PC-9 (cell line): ENCODE measurements around the gene LYZL2. TPM values are rescaled to one million over a fixed set of nuclear protein-coding genes. Genes with fewer than 3 reads are reported as not detected.
A peak's percentile ranks its signal among the peaks of the same experiment; 100 is the strongest.
"Not testable (repeated sequence)": the region's sequence is repeated elsewhere in the genome, so short reads cannot be mapped to it uniquely, and the experiment has no call there.

Experiments used
- BruUV-seq: library from RNA; stranded (reverse); fragments of 400-500 nt; replicated peaks from 2 replicates; lab custom pipeline; 2021; lab: Mats Ljungman, UMichigan
- CTCF ChIA-PET: fragments of 300-600 bp; sonication (Branson Sonifier 250); formaldehyde crosslinking; loops from one replicate; lab custom pipeline; 2022; ENCODE audit warnings: antibody characterized with exemption; lab: Charles Lee
- POLR2A ChIA-PET: fragments of 300-600 bp; sonication (Branson Sonifier 250); formaldehyde crosslinking; loops from one replicate; lab custom pipeline; 2022; ENCODE audit warnings: antibody characterized with exemption; ENCODE audit not compliant: unreplicated experiment; lab: Charles Lee
- DNase-seq, 2 experiments: peaks; one replicate each; pipeline versions ENCODE4 v3.0.0 to v3.0.0-alpha.2; 2015 to 2022; ENCODE audit warnings: mixed read lengths in 1 of 2
- H2AFZ ChIP-seq: fragments of 200-600 bp; sonication (generic); 2 replicates; pipeline ENCODE4 v1.8.1; 2017; ENCODE audit warnings: antibody characterized with exemption
- H3F3A ChIP-seq: fragments of 200-600 bp; sonication (generic); 2 replicates; pipeline ENCODE4 v1.8.1; 2017; ENCODE audit warnings: antibody characterized with exemption, mild to moderate bottlenecking, low read depth; ENCODE audit not compliant: insufficient read depth
- H3K27ac ChIP-seq: fragments of 200-600 bp; sonication (generic); 2 replicates; pipeline ENCODE4 v1.6.1; 2016; ENCODE audit warnings: mixed run types
- H3K27me3 ChIP-seq: fragments of 200-600 bp; sonication (generic); 2 replicates; pipeline ENCODE4 v1.6.1; 2016; ENCODE audit warnings: low read depth, mixed run types; ENCODE audit not compliant: insufficient read depth
- H3K36me3 ChIP-seq: fragments of 200-600 bp; sonication (generic); 2 replicates; pipeline ENCODE4 v1.6.1; 2016; ENCODE audit warnings: low read depth, mixed run types
- H3K4me1 ChIP-seq: fragments of 200-600 bp; sonication (generic); replicated peaks from 2 replicates; pipeline ENCODE4 v1.6.1; 2016; ENCODE audit warnings: mixed run types; ENCODE audit not compliant: insufficient read depth
- H3K4me2 ChIP-seq: fragments of 200-600 bp; sonication (generic); 2 replicates; pipeline ENCODE4 v1.6.1; 2017; ENCODE audit warnings: mixed run types
- H3K4me3 ChIP-seq: fragments of 200-600 bp; sonication (generic); 2 replicates; pipeline ENCODE4 v1.6.1; 2016; ENCODE audit warnings: mixed run types
- H3K79me2 ChIP-seq: fragments of 200-600 bp; sonication (generic); 2 replicates; pipeline ENCODE4 v1.6.1; 2017; ENCODE audit warnings: low read depth, mixed run types
- H3K9me2 ChIP-seq: fragments of 200-600 bp; sonication (generic); 2 replicates; pipeline ENCODE4 v1.8.1; 2017; ENCODE audit warnings: mild to moderate bottlenecking; ENCODE audit not compliant: insufficient read depth
- H3K9me3 ChIP-seq: fragments of 200-600 bp; sonication (generic); 2 replicates; pipeline ENCODE4 v1.8.1; 2016; ENCODE audit warnings: low read depth; ENCODE audit not compliant: insufficient read depth
- H4K20me1 ChIP-seq: fragments of 200-600 bp; sonication (generic); 2 replicates; pipeline ENCODE4 v1.8.1; 2017; ENCODE audit not compliant: insufficient read depth
- CTCF ChIP-seq: fragments of 200-600 bp; sonication (generic); conservative IDR thresholded peaks from 2 replicates; pipeline ENCODE4 v1.6.1; 2017; ENCODE audit warnings: mixed run types, antibody characterized with exemption, mild to moderate bottlenecking, moderate library complexity
- EZH2 ChIP-seq: fragments of 200-600 bp; sonication (generic); IDR thresholded peaks from 2 replicates; pipeline ENCODE4 v1.8.0; 2017; ENCODE audit warnings: antibody characterized with exemption, low read depth
- intact Hi-C: fragments of 100-400 bp; cut with micrococcal nuclease; formaldehyde crosslinking; loops from one replicate; pipeline ENCODE4 v1.10.0; 2022; ENCODE audit not compliant: unreplicated experiment
- total RNA-seq: library from RNA; stranded (reverse); gene quantifications from 2 replicates; pipeline ENCODE4 v1.2.3, GENCODE V29; 2021

LYZL2 gene
- total RNA-seq, 1 experiment from 2014 or later: not detected

- intact Hi-C loops: no loop called here
- no TSS peak for BruUV-seq
- POLR2A ChIA-PET: no interaction called here
Measured at GRCh38 chr10:30596013-30596412, 33.5 kb downstream of the LYZL2 start.

GRCh38 chr10:30594077-30594476, 35.5 kb downstream of the LYZL2 start:
- no peaks in the 10 kb centered on the region for H4K20me1 ChIP-seq
- no peaks in the 10 kb centered on the region for H3K27me3 ChIP-seq
- TF ChIP-seq EZH2 (no peak), CTCF (no peak)
- no peak for DNase-seq
- no peak overlapping the region for H3K4me3 ChIP-seq
- H3K9me3 ChIP-seq: no peaks in the 10 kb centered on the region
- intact Hi-C loops: loop anchor here (5.0 kb wide), 1 partner anchor 592 kb away; no protein-coding TSS in a partner anchor
- H2AFZ ChIP-seq: no peak overlapping the region
- H3K27ac ChIP-seq: no peak overlapping the region
- H3F3A ChIP-seq: no peaks in the 10 kb centered on the region
- no peaks in the 10 kb centered on the region for H3K79me2 ChIP-seq
- CTCF ChIA-PET: no interaction called here
- POLR2A ChIA-PET: no interaction called here
- H3K4me1 ChIP-seq: no peaks in the 10 kb centered on the region
- no TSS peak for BruUV-seq
- no peaks in the 10 kb centered on the region for H3K9me2 ChIP-seq
- H3K36me3 ChIP-seq: no peaks in the 10 kb centered on the region
- no peak overlapping the region for H3K4me2 ChIP-seq

More at GRCh38 chr10:30596013-30596412, 33.5 kb downstream of the LYZL2 start:
- no peaks in the 10 kb centered on the region for H3K27me3 ChIP-seq
- CTCF ChIA-PET: no interaction called here
- no peak for DNase-seq
- no peak overlapping the region for H3K4me3 ChIP-seq
- H2AFZ ChIP-seq: no peak overlapping the region
- no peaks in the 10 kb centered on the region for H4K20me1 ChIP-seq
- TF ChIP-seq EZH2 (no peak), CTCF (no peak)
- no peaks in the 10 kb centered on the region for H3K36me3 ChIP-seq
- H3K4me1 ChIP-seq: no peaks in the 10 kb centered on the region
- H3K9me3 ChIP-seq: no peaks in the 10 kb centered on the region
- H3F3A ChIP-seq: no peaks in the 10 kb centered on the region
- H3K9me2 ChIP-seq: no peaks in the 10 kb centered on the region
- H3K4me2 ChIP-seq: no peak overlapping the region
- no peaks in the 10 kb centered on the region for H3K79me2 ChIP-seq
- H3K27ac ChIP-seq: no peak overlapping the region

GRCh38 chr10:30592770-30593169, 36.8 kb downstream of the LYZL2 start:
- H2AFZ ChIP-seq, H3F3A ChIP-seq, H3K4me1 ChIP-seq, H4K20me1 ChIP-seq, H3K4me2 ChIP-seq, H3K9me2 ChIP-seq, H3K4me3 ChIP-seq, POLR2A ChIA-PET, H3K27me3 ChIP-seq, H3K36me3 ChIP-seq, H3K79me2 ChIP-seq, DNase-seq, CTCF ChIA-PET, BruUV-seq, H3K9me3 ChIP-seq, H3K27ac ChIP-seq: not testable (repeated sequence)
- intact Hi-C loops: loop anchor here (5.0 kb wide), 1 partner anchor 590 kb away; no protein-coding TSS in a partner anchor

- ChIA-PET CTCF (interaction anchor here (0.6 to 1.4 kb wide), 11 partner anchors 14 to 1965 kb away, joined by 3 to 12 read pairs (median 4); no protein-coding TSS in a partner anchor), POLR2A (interaction anchor here (0.6 kb wide), 3 partner anchors 47 to 1001 kb away, joined by 3 to 30 read pairs (median 7); no protein-coding TSS in a partner anchor)
- Histone ChIP-seq H3K4me2 (no peak overlapping the region), H2AFZ (no peak overlapping the region), H3K4me3 (no peak overlapping the region), H3K27ac (no peak overlapping the region), H4K20me1 (no peaks in the 10 kb centered on the region), H3K27me3 (no peaks in the 10 kb centered on the region), H3K9me2 (no peaks in the 10 kb centered on the region), H3K9me3 (no peaks in the 10 kb centered on the region), H3K79me2 (no peaks in the 10 kb centered on the region), H3F3A (no peaks in the 10 kb centered on the region), H3K4me1 (no peaks in the 10 kb centered on the region), H3K36me3 (no peaks in the 10 kb centered on the region)
- BruUV-seq: no TSS peak
- peak; percentile 33 to 36 for DNase-seq
- intact Hi-C loops: loop anchor here (1.0 to 5.0 kb wide), 3 partner anchors 56 to 589 kb away; no protein-coding TSS in a partner anchor
- TF ChIP-seq CTCF: peak; percentile 76
- TF ChIP-seq EZH2: no peak
Measured at GRCh38 chr10:30591249-30591670, 38.3 kb downstream of the LYZL2 start.
